ENCODE data around the gene STYK1.

STYK1 gene

DNA sequence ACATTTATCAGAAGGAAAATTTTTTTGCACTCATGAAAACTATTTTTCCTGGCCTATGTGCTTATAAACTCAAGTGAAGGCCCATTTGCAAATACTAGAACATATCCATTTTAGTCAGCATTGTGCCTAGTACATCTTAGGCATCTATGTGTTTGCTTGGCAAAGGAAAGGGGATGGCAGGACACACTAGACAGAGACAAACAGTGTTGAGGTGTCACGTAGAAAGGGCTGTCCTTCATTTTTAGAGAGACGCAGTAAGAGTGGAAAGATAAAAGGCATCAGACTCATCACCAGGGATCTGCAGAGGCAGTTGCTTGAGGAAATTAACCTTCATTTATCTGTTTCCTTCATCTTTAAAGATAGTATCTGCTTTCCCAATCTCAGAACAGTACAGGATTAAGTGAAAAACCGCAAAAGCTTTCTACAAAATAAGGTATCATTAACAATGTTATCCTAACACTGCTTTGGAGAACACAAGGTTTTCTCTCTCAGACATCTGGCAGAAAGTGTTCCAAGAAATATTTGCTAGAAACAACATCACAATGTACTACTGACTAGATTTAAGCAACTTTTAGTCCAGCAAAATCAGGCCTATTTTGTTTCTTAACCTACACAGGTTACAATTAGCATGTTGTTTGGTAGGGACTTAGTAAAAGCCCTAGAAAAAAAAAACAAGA lies 47.3 kb upstream of the STYK1 start:
- H3K27ac ChIP-seq: peak overlapping the region; percentile 30
- peak overlapping the region in 1 of 2 experiments; percentile 60 for H3K4me3 ChIP-seq (ENCODE audit: low read depth in 1 of 2, low read length in 1 of 2)
- H3K27me3 ChIP-seq: peaks cover 53% of the 10 kb centered on the region
- H3K9me3 ChIP-seq: no peaks in the 10 kb centered on the region
- peaks cover 19 to 21% of the 10 kb centered on the region in 2 experiments for H3K4me1 ChIP-seq (ENCODE audit: control insufficient read depth in 1 of 2, insufficient read depth in 1 of 2, low read depth in 1 of 2, low read length in 1 of 2)
- TF ChIP-seq CTCF (IDR thresholded peaks at IDR 0.05): no peak
- no peaks in the 10 kb centered on the region for H3K36me3 ChIP-seq

DNA sequence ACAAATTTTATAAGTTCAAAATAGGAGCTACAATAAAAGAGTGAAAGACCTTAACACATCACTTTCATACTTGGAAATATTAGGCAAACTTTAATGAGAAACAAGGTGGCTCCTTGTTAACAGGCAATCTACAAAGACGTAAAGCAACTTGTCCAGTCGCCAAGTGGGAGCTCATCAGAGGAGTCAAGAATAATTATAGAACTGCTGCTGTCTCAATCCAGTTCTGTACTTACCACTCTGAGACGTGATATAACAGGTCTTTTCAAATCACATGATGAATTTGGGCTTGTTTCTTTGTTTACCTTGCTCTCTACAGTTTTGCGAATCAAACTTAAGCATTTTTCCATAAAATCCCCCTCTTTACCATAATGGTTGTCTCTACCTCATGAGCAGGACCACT lies 45.6 kb upstream of the STYK1 start:
- Histone ChIP-seq H3K27me3 (peaks cover 37% of the 10 kb centered on the region), H3K4me3 (ENCODE audit: low read depth in 1 of 2, low read length in 1 of 2) (no peak overlapping the region), H3K36me3 (no peaks in the 10 kb centered on the region), H3K9me3 (no peaks in the 10 kb centered on the region), H3K4me1 (ENCODE audit: control insufficient read depth in 1 of 2, insufficient read depth in 1 of 2, low read depth in 1 of 2, low read length in 1 of 2) (peaks cover 19 to 21% of the 10 kb centered on the region in 2 experiments), H3K27ac (no peak overlapping the region)
- no peak for TF ChIP-seq CTCF (IDR thresholded peaks at IDR 0.05)

DNA sequence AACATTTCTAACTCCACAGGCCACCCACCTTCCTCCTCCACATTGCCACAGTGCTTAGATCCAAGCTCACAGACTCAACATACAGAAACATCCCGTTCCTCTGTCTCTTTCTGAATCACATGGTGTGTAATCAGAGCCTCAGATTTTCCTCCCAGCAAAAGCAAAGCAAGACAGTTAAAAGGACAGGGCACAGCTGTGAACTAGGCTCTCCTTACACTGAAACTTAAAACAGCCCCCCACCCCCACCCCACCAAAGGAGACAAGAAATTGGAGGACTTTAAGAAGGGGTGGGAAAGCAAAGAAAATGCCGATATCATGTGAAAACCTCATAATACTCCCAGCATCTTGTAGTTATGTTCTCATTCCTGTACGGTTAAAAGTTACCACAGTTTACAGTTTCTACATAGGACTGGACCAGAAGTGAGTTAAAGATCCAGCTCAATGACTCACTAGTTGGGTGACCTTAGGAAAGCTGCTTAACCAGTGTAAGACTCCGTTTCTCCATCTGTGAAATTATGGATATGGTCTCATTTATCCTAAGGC lies 44.5 kb upstream of the STYK1 start:
- H3K27me3 ChIP-seq: peaks cover 25% of the 10 kb centered on the region
- H3K27ac ChIP-seq: no peak overlapping the region
- peaks cover 15 to 17% of the 10 kb centered on the region in 2 experiments for H3K4me1 ChIP-seq (ENCODE audit: control insufficient read depth in 1 of 2, insufficient read depth in 1 of 2, low read depth in 1 of 2, low read length in 1 of 2)
- H3K9me3 ChIP-seq: no peaks in the 10 kb centered on the region
- no peaks in the 10 kb centered on the region for H3K36me3 ChIP-seq
- TF ChIP-seq CTCF (IDR thresholded peaks at IDR 0.05): no peak
- no peak overlapping the region for H3K4me3 ChIP-seq (ENCODE audit: low read depth in 1 of 2, low read length in 1 of 2)

DNA sequence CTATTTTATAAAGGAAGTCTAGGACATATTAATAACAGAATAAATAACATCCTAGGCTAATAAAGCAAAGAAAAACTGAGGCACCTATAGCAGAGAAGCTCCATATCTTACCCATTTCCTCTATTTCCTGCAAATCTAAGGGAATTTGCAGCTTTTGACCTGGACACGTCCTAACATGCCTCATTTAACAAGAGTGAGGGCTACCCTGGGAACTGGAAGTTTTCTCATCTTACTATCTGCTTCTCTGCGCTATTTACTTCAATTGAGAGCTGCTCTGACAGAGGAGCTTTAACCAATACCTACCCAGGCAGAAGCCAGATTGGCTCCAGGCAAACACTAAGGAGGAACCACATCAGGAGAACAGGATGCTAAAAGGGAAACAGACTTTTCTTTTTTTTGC lies 43.6 kb upstream of the STYK1 start:
- H3K36me3 ChIP-seq: no peaks in the 10 kb centered on the region
- H3K9me3 ChIP-seq: no peaks in the 10 kb centered on the region
- H3K27me3 ChIP-seq: peaks cover 16% of the 10 kb centered on the region
- TF ChIP-seq CTCF (IDR thresholded peaks at IDR 0.05): no peak
- no peak overlapping the region for H3K4me3 ChIP-seq (ENCODE audit: low read depth in 1 of 2, low read length in 1 of 2)
- no peak overlapping the region for H3K27ac ChIP-seq
- peaks cover 9 to 11% of the 10 kb centered on the region in 2 experiments for H3K4me1 ChIP-seq (ENCODE audit: control insufficient read depth in 1 of 2, insufficient read depth in 1 of 2, low read depth in 1 of 2, low read length in 1 of 2)

DNA sequence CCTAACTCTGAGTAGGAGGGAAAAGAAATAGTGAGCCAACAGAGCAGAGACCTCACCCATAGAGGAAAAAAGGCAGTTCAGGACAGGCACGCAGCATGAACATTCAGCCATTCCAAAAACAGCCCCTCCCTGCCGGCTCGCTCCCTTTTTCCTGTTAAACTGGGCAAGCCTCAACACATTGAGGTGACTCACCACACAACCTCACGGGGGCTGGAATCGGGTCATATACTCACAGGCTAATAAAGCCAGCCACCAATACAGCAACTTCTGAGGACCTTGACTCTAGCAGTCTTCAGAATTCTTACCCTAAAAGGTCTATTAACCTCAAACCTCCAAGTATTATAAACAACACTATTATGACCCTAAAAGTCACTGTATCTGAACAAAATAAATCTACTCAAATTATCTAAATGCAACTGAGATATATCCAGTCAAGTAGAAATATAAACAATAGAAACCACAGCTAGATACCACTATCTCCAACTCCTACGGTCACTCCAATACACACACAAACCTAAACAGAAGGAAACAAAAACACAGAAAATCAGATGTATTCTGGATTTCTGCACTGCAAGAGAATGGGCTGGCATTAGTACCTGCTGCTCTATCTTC lies 43.0 kb upstream of the STYK1 start:
- no peaks in the 10 kb centered on the region for H3K9me3 ChIP-seq
- no peak overlapping the region for H3K4me3 ChIP-seq (ENCODE audit: low read depth in 1 of 2, low read length in 1 of 2)
- H3K27ac ChIP-seq: no peak overlapping the region
- no peak for TF ChIP-seq CTCF (IDR thresholded peaks at IDR 0.05)
- H3K27me3 ChIP-seq: peaks cover 10% of the 10 kb centered on the region
- no peaks in the 10 kb centered on the region for H3K36me3 ChIP-seq
- peaks cover 3 to 5% of the 10 kb centered on the region in 2 experiments for H3K4me1 ChIP-seq (ENCODE audit: control insufficient read depth in 1 of 2, insufficient read depth in 1 of 2, low read depth in 1 of 2, low read length in 1 of 2)

Measured in neutrophil (primary cell).